Liver (tissue), 9 donors: ENCODE results near the gene IGFL1. TPM values are rescaled to one million over a fixed set of nuclear protein-coding genes. Genes with fewer than 3 reads are reported as not detected.
"Not testable (repeated sequence)": the region's sequence is repeated elsewhere in the genome, so short reads cannot be mapped to it uniquely, and the experiment has no call there.

ENCODE experiments used
- DNase-seq: peaks from one replicate; pipeline ENCODE4 v3.0.0-alpha.2; 2017; ENCODE audit warnings: low spot score
- H3K27ac ChIP-seq, 2 donors: one replicate each; pipeline ENCODE4 v1.7.0; 2013; ENCODE audit warnings: inconsistent platforms in 2 of 2, low read length in 2 of 2, control low read depth in 1 of 2, low read depth in 1 of 2, mild to moderate bottlenecking in 1 of 2
- H3K27me3 ChIP-seq, 4 donors: one replicate each; pipeline versions ENCODE4 v1.6.1 to v1.7.0; 2013; ENCODE audit warnings: low read length in 3 of 4, inconsistent platforms in 1 of 4, mild to moderate bottlenecking in 1 of 4, moderate library complexity in 1 of 4; ENCODE audit not compliant: control insufficient read depth in 4 of 4, insufficient read depth in 4 of 4
- H3K36me3 ChIP-seq, 4 donors: one replicate each; pipeline versions ENCODE4 v1.6.1 to v1.7.0; 2013; ENCODE audit warnings: low read length in 3 of 4, mild to moderate bottlenecking in 3 of 4, low read depth in 1 of 4, moderate library complexity in 1 of 4; ENCODE audit not compliant: control insufficient read depth in 4 of 4, insufficient read depth in 3 of 4
- H3K4me1 ChIP-seq, 4 donors: one replicate each; pipeline versions ENCODE4 v1.6.1 to v1.7.0; 2013; ENCODE audit warnings: low read length in 3 of 4, mild to moderate bottlenecking in 3 of 4, moderate library complexity in 1 of 4; ENCODE audit not compliant: control insufficient read depth in 4 of 4, insufficient read depth in 4 of 4
- H3K4me3 ChIP-seq, 3 donors: one replicate each; pipeline versions ENCODE4 v1.6.1 to v1.7.0; 2013; ENCODE audit warnings: low read length in 3 of 3, control low read depth in 1 of 3, low read depth in 1 of 3, mild to moderate bottlenecking in 1 of 3
- H3K9ac ChIP-seq, 2 donors: one replicate each; pipeline ENCODE4 v1.7.0; 2013; ENCODE audit warnings: low read length in 2 of 2, mild to moderate bottlenecking in 2 of 2, moderate library complexity in 2 of 2, control low read depth in 1 of 2, low read depth in 1 of 2
- H3K9me3 ChIP-seq, 4 donors: one replicate each; pipeline versions ENCODE4 v1.6.1 to v1.7.0; 2013; ENCODE audit warnings: low read length in 3 of 4; ENCODE audit not compliant: control insufficient read depth in 4 of 4
- EGR1 ChIP-seq, 2 donors: IDR thresholded peaks; 2 replicates each; pipeline ENCODE4 v1.6.1; 2016 to 2018; ENCODE audit warnings: antibody characterized with exemption in 2 of 2, low read depth in 2 of 2
- FOXA1 ChIP-seq: IDR thresholded peaks from 2 replicates; pipeline ENCODE4 v1.6.1; 2016; ENCODE audit warnings: antibody characterized with exemption
- FOXA2 ChIP-seq: IDR thresholded peaks from 2 replicates; pipeline ENCODE4 v1.6.1; 2016; ENCODE audit warnings: antibody characterized with exemption
- JUND ChIP-seq, 2 donors: IDR thresholded peaks; 2 replicates each; pipeline ENCODE4 v1.6.1; 2016; ENCODE audit warnings: antibody characterized with exemption in 2 of 2
- NR2F2 ChIP-seq: IDR thresholded peaks from 2 replicates; pipeline ENCODE4 v1.6.1; 2016; ENCODE audit warnings: antibody characterized with exemption
- RAD21 ChIP-seq, 2 donors: IDR thresholded peaks; 2 replicates each; pipeline ENCODE4 v1.6.1; 2016; ENCODE audit warnings: antibody characterized with exemption in 2 of 2, mild to moderate bottlenecking in 2 of 2
- RXRA ChIP-seq, 2 donors: IDR thresholded peaks; 2 replicates each; pipeline ENCODE4 v1.6.1; 2017 to 2018; ENCODE audit warnings: antibody characterized with exemption in 2 of 2, mild to moderate bottlenecking in 1 of 2
- TAF1 ChIP-seq: conservative IDR thresholded peaks from 2 replicates; pipeline ENCODE4 v1.6.1; 2016; ENCODE audit warnings: antibody characterized with exemption, mild to moderate bottlenecking
- YY1 ChIP-seq: IDR thresholded peaks from 2 replicates; pipeline ENCODE4 v1.6.1; 2016; ENCODE audit warnings: antibody characterized with exemption, mild to moderate bottlenecking
- WGBS: extraction: QIAGEN DNeasy Blood & Tissue Kit; methylation state at CpG from one replicate; pipeline ENCODE4 v1.1.7; 2013; 5-methylcytosine and 5-hydroxymethylcytosine counted together
- polyA plus RNA-seq, 2 donors: library from polyadenylated mRNA; stranded (reverse) in 1 of 2; unstranded in 1 of 2; fragments of 200-250 nt in 1 of 2; fragments of >200 nt in 1 of 2; fragmentation: Nextera tagmentation in 1 of 2; extraction: Ambion mirVana in 1 of 2; gene quantifications; one replicate each; pipeline versions ENCODE4 v1.2.1 to v1.2.3, GENCODE V29; 2013 to 2015
- total RNA-seq, 2 donors: library from RNA; depleted of rRNA; stranded (reverse); fragments of >200 nt; gene quantifications; one replicate each; pipeline ENCODE4 v1.2.3, GENCODE V29; 2014
- TF ChIP-seq, protein P1 (sequence below): IDR thresholded peaks from 2 replicates; pipeline ENCODE4 v1.6.1; 2016; ENCODE audit warnings: antibody characterized with exemption
- TF ChIP-seq, protein P2 (sequence below): IDR thresholded peaks from 2 replicates; pipeline ENCODE4 v1.6.1; 2016; ENCODE audit warnings: antibody characterized with exemption, mild to moderate bottlenecking
- TF ChIP-seq, protein P3 (sequence below): IDR thresholded peaks from 2 replicates; pipeline ENCODE4 v1.6.1; 2016; ENCODE audit warnings: antibody characterized with exemption
- donor health status: healthy.
- donor health status: healthy.
- donor health status: healthy.
- donor health status: healthy.
- donor health status: healthy.

The IGFL1 gene
- total and polyA plus RNA-seq, 4 donors: not detected

DNA sequence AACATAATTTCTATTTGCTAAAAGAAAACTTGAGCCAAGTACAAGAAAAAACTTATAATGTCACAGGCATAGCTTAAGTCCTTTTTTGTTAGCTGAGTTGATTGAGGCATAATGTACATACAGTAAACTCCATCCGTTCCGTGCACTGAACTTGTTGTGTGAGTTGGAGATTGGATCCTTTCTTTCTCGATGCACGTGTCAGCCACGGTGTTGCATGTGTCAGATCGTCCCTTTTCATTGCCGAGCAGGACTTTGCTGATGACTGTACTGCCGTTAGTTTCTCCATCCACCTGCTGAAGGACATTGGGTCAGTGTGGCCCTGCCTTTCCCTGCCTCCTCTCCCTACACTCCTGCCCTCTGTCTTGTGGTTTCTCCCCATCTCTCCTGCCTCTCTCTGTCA, 47.1 kb upstream of the IGFL1 start:
- Histone ChIP-seq H3K27ac (no peak overlapping the region), H3K36me3 (no peaks in the 10 kb centered on the region), H3K9me3 (no peaks in the 10 kb centered on the region), H3K27me3 (no peaks in the 10 kb centered on the region), H3K4me3 (no peak overlapping the region), H3K4me1 (no peaks in the 10 kb centered on the region), H3K9ac (no peak overlapping the region)
- no peak for DNase-seq
- WGBS: 87% methylated on average over 8 of the region's 8 CpGs
- no peak for TF ChIP-seq YY1
- TF ChIP-seq, protein P1, sequence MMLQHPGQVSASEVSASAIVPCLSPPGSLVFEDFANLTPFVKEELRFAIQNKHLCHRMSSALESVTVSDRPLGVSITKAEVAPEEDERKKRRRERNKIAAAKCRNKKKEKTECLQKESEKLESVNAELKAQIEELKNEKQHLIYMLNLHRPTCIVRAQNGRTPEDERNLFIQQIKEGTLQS: no peak
- no peak for TF ChIP-seq NR2F2
- no peak for TF ChIP-seq EGR1 (IDR thresholded peaks at IDR 0.05; ENCODE audit: low read depth in 2 of 2)
- no peak for TF ChIP-seq TAF1
- no peak for TF ChIP-seq RAD21 (IDR thresholded peaks at IDR 0.05)
- no peak for TF ChIP-seq JUND (IDR thresholded peaks at IDR 0.05)
- TF ChIP-seq RXRA (IDR thresholded peaks at IDR 0.05): no peak
- TF ChIP-seq, protein P2, sequence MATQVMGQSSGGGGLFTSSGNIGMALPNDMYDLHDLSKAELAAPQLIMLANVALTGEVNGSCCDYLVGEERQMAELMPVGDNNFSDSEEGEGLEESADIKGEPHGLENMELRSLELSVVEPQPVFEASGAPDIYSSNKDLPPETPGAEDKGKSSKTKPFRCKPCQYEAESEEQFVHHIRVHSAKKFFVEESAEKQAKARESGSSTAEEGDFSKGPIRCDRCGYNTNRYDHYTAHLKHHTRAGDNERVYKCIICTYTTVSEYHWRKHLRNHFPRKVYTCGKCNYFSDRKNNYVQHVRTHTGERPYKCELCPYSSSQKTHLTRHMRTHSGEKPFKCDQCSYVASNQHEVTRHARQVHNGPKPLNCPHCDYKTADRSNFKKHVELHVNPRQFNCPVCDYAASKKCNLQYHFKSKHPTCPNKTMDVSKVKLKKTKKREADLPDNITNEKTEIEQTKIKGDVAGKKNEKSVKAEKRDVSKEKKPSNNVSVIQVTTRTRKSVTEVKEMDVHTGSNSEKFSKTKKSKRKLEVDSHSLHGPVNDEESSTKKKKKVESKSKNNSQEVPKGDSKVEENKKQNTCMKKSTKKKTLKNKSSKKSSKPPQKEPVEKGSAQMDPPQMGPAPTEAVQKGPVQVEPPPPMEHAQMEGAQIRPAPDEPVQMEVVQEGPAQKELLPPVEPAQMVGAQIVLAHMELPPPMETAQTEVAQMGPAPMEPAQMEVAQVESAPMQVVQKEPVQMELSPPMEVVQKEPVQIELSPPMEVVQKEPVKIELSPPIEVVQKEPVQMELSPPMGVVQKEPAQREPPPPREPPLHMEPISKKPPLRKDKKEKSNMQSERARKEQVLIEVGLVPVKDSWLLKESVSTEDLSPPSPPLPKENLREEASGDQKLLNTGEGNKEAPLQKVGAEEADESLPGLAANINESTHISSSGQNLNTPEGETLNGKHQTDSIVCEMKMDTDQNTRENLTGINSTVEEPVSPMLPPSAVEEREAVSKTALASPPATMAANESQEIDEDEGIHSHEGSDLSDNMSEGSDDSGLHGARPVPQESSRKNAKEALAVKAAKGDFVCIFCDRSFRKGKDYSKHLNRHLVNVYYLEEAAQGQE: no peak
- TF ChIP-seq, protein P3, sequence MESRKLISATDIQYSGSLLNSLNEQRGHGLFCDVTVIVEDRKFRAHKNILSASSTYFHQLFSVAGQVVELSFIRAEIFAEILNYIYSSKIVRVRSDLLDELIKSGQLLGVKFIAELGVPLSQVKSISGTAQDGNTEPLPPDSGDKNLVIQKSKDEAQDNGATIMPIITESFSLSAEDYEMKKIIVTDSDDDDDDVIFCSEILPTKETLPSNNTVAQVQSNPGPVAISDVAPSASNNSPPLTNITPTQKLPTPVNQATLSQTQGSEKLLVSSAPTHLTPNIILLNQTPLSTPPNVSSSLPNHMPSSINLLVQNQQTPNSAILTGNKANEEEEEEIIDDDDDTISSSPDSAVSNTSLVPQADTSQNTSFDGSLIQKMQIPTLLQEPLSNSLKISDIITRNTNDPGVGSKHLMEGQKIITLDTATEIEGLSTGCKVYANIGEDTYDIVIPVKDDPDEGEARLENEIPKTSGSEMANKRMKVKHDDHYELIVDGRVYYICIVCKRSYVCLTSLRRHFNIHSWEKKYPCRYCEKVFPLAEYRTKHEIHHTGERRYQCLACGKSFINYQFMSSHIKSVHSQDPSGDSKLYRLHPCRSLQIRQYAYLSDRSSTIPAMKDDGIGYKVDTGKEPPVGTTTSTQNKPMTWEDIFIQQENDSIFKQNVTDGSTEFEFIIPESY: no peak
- no peak for TF ChIP-seq FOXA1
- TF ChIP-seq FOXA2: no peak

DNA sequence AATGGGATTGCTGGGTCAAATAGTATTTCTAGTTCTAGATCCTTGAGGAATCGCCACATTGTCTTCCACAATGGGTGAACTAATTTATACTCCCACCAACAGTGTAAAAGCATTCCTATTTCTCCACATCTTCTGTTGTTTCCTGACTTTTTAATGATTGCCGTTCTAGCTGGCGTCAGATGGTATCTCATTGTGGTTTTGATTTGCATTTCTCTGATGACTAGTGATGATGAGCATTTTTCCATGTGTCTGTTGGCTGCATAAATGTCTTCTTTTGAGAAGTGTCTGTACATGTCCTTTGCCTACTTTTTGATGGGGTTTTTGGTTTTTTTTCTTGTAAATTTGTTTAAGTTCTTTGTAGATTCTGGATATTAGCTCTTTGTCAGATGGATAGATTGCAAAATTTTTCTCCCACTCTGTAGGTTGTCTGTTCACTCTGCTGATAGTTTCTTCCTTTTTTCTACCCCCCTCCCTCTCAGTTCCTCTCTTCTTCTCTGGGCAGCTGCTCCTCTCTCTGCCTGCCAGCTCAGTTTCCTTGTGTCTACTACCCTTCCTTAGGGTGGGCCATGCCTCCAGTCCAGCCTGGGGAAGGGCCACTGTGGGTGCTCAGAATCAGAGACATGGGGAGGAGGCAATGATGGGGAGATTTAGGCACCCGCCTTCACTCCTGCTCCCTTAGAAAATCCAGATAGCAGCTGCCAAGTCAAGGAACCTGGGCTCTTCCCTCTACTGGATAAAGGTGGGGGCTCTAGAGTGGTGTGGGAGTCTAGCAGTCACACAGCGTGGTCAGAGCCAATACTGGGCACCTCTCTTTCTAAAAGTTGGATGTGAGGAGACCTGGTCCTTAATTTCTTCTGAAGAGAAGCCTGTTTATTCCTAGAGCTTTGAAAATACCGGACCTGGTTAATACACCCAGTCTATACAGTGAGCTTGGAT, 44.5 kb upstream of the IGFL1 start:
- H3K4me1 ChIP-seq, H3K27me3 ChIP-seq, H3K27ac ChIP-seq, H3K4me3 ChIP-seq, H3K9me3 ChIP-seq, DNase-seq, H3K9ac ChIP-seq, H3K36me3 ChIP-seq: not testable (repeated sequence)
- 84% methylated on average over 6 of the region's 6 CpGs for WGBS
